ENCODE measurements around the gene ADAMTS13. TPM values are rescaled to one million over a fixed set of nuclear protein-coding genes. Genes with fewer than 3 reads are reported as not detected.

Gene ADAMTS13
- total and polyA plus RNA-seq, 8 donors, result 1.5 to 18.9 (median 3.1) TPM

- Histone ChIP-seq H3K27me3 (no peaks in the 10 kb centered on the region), H3K4me3 (no peak overlapping the region), H3K27ac (no peak overlapping the region), H3K9me3 (no peaks in the 10 kb centered on the region), H3K36me3 (no peaks in the 10 kb centered on the region), H3K4me1 (peaks cover 4 to 11% (median 8%) of the 10 kb centered on the region in 3 donors)
- 87 to 91% methylated on average over 8 of the region's 8 CpGs for WGBS, 2 donors
- intact Hi-C loops (cut with DNase I), result no loop called here
- TF ChIP-seq, protein P1, sequence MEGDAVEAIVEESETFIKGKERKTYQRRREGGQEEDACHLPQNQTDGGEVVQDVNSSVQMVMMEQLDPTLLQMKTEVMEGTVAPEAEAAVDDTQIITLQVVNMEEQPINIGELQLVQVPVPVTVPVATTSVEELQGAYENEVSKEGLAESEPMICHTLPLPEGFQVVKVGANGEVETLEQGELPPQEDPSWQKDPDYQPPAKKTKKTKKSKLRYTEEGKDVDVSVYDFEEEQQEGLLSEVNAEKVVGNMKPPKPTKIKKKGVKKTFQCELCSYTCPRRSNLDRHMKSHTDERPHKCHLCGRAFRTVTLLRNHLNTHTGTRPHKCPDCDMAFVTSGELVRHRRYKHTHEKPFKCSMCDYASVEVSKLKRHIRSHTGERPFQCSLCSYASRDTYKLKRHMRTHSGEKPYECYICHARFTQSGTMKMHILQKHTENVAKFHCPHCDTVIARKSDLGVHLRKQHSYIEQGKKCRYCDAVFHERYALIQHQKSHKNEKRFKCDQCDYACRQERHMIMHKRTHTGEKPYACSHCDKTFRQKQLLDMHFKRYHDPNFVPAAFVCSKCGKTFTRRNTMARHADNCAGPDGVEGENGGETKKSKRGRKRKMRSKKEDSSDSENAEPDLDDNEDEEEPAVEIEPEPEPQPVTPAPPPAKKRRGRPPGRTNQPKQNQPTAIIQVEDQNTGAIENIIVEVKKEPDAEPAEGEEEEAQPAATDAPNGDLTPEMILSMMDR (IDR thresholded peaks at IDR 0.05), result no peak
- DNase-seq (peak in 2 of 6 donors; percentile 15 to 20), FAIRE-seq (no peak), ATAC-seq (no peak)
These were observed 85.9 kb downstream of the ADAMTS13 start for GRCh38 chr9:133508046-133508445.

Other genes with a start within 250 kb of the ADAMTS13 start
- gene OBP2B, start 213.1 kb upstream of the ADAMTS13 start, total RNA-seq, result not detected
- not detected for gene OBP2B, start 213.1 kb upstream of the ADAMTS13 start, polyA plus RNA-seq
- gene ABO, start 147.2 kb upstream of the ADAMTS13 start, total RNA-seq, result 10 to 100 TPM in 1 of 6 donors, 1 to 10 TPM in 5; 2.1 to 10.2 (median 5.4) TPM
- gene ABO, start 147.2 kb upstream of the ADAMTS13 start, polyA plus RNA-seq, result 1 to 10 TPM; 3.3 to 9.3 TPM
- gene SURF6, start 86.2 kb upstream of the ADAMTS13 start, total RNA-seq, result 10 to 100 TPM in 2 of 6 donors, 1 to 10 TPM in 4; 5.8 to 13.6 (median 7.6) TPM
- 10 to 100 TPM; 17.7 to 19.8 TPM for gene SURF6, start 86.2 kb upstream of the ADAMTS13 start, polyA plus RNA-seq
- gene MED22, start 74.2 kb upstream of the ADAMTS13 start, total RNA-seq, result 10 to 100 TPM in 3 of 6 donors, 1 to 10 TPM in 3; 6.2 to 14.2 (median 9.9) TPM
- gene MED22, start 74.2 kb upstream of the ADAMTS13 start, polyA plus RNA-seq, result 10 to 100 TPM; 10.1 to 14.8 TPM
- gene RPL7A, start 74.1 kb upstream of the ADAMTS13 start, total RNA-seq, result 1,000 to 10,000 TPM; 1,234 to 2,140 (median 1,676) TPM
- 1,000 to 10,000 TPM; 1,900 to 1,906 TPM for gene RPL7A, start 74.1 kb upstream of the ADAMTS13 start, polyA plus RNA-seq
- gene SURF1, start 65.9 kb upstream of the ADAMTS13 start, total RNA-seq, result 10 to 100 TPM; 33.6 to 47.8 (median 37.2) TPM
- 10 to 100 TPM; 69.2 to 73.9 TPM for gene SURF1, start 65.9 kb upstream of the ADAMTS13 start, polyA plus RNA-seq
- gene SURF2, start 65.8 kb upstream of the ADAMTS13 start, total RNA-seq, result 10 to 100 TPM in 4 of 6 donors, 1 to 10 TPM in 2; 7.8 to 18.7 (median 11.9) TPM
- gene SURF2, start 65.8 kb upstream of the ADAMTS13 start, polyA plus RNA-seq, result 10 to 100 TPM; 37.3 to 52.4 TPM
- gene SURF4, start 46.3 kb upstream of the ADAMTS13 start, total RNA-seq, result 100 to 1,000 TPM in 5 of 6 donors, 10 to 100 TPM in 1; 87.9 to 132 (median 129) TPM
- gene SURF4, start 46.3 kb upstream of the ADAMTS13 start, polyA plus RNA-seq, result 100 to 1,000 TPM in 1 of 2 donors, 10 to 100 TPM in 1; 63.1 to 106 TPM
- under 1 TPM; 0.31 to 0.94 (median 0.67) TPM for gene STKLD1, start 46.0 kb upstream of the ADAMTS13 start, total RNA-seq
- gene STKLD1, start 46.0 kb upstream of the ADAMTS13 start, polyA plus RNA-seq, result 1 to 10 TPM; 1.8 to 3.1 TPM
- 10 to 100 TPM in 5 of 6 donors, 1 to 10 TPM in 1; 10.0 to 16.3 (median 12.5) TPM for gene REXO4, start 4.4 kb upstream of the ADAMTS13 start, total RNA-seq
- gene REXO4, start 4.4 kb upstream of the ADAMTS13 start, polyA plus RNA-seq, result 10 to 100 TPM; 12.8 to 13.4 TPM
- gene CACFD1, start 37.6 kb downstream of the ADAMTS13 start, total RNA-seq, result 10 to 100 TPM; 15.6 to 24.4 (median 17.2) TPM
- gene CACFD1, start 37.6 kb downstream of the ADAMTS13 start, polyA plus RNA-seq, result 10 to 100 TPM; 25.0 to 26.2 TPM
- 1 to 10 TPM; 1.1 to 6.3 (median 2.7) TPM for gene SLC2A6, start 56.7 kb downstream of the ADAMTS13 start, total RNA-seq
- 1 to 10 TPM; 5.9 to 6.7 TPM for gene SLC2A6, start 56.7 kb downstream of the ADAMTS13 start, polyA plus RNA-seq
- gene MYMK, start 102.6 kb downstream of the ADAMTS13 start, total RNA-seq, result not detected
- not detected for gene MYMK, start 102.6 kb downstream of the ADAMTS13 start, polyA plus RNA-seq
- gene ADAMTSL2, start 112.3 kb downstream of the ADAMTS13 start, total RNA-seq, result 1 to 10 TPM; 1.5 to 5.5 (median 2.6) TPM
- 10 to 100 TPM in 1 of 2 donors, 1 to 10 TPM in 1; 9.0 to 12.9 TPM for gene ADAMTSL2, start 112.3 kb downstream of the ADAMTS13 start, polyA plus RNA-seq
- gene FAM163B, start 187.0 kb downstream of the ADAMTS13 start, total RNA-seq, result not detected
- gene FAM163B, start 187.0 kb downstream of the ADAMTS13 start, polyA plus RNA-seq, result not detected
- not detected for gene DBH, start 214.0 kb downstream of the ADAMTS13 start, total RNA-seq
- under 1 TPM; 0.08 to 0.09 TPM for gene DBH, start 214.0 kb downstream of the ADAMTS13 start, polyA plus RNA-seq

Measured in pancreas (tissue), 10 donors.